Measurements from ENCODE around the gene IL23A. TPM values are rescaled to one million over a fixed set of nuclear protein-coding genes. Genes with fewer than 3 reads are reported as not detected.

Gene IL23A
- polyA plus RNA-seq, 1 of the 3 experiments (the other 2 are of a cell fraction): 0.46 TPM

GRCh38 chr12:56389412-56389811 lies 50.7 kb downstream of the IL23A start (continued):
- TF ChIP-seq TAF1 (IDR thresholded peaks at IDR 0.05; ENCODE audit: borderline replicate concordance, low read depth, low read length): no peak

Small RNA genes lying within 50 kb of the gene (small RNA-seq; reads per million reads assigned to genes)
- 0 to 4.2 (median 0) reads per million in 7 experiments for gene RNU7-40P

Other genes starting within 250 kb of the IL23A start
- gene PA2G4, start 234.3 kb upstream of the IL23A start, polyA plus RNA-seq (2012; rRNA removed): 207 and 213 TPM in 2 replicates
- gene RPL41, start 222.3 kb upstream of the IL23A start, polyA plus RNA-seq (2012; rRNA removed): 11,334 and 12,464 TPM in 2 replicates
- gene ZC3H10, start 220.6 kb upstream of the IL23A start, polyA plus RNA-seq (2012; rRNA removed): 1.9 and 2.0 TPM in 2 replicates
- 132 and 143 TPM in 2 replicates for gene ESYT1, start 210.6 kb upstream of the IL23A start, polyA plus RNA-seq (2012; rRNA removed)
- gene MYL6B, start 186.3 kb upstream of the IL23A start, polyA plus RNA-seq (2012; rRNA removed): 203 and 234 TPM in 2 replicates
- 4,697 and 4,711 TPM in 2 replicates for gene MYL6, start 180.5 kb upstream of the IL23A start, polyA plus RNA-seq (2012; rRNA removed)
- 64.3 and 73.0 TPM in 2 replicates for gene SMARCC2, start 149.4 kb upstream of the IL23A start, polyA plus RNA-seq (2012; rRNA removed)
- 127 and 147 TPM in 2 replicates for gene RNF41, start 117.0 kb upstream of the IL23A start, polyA plus RNA-seq (2012; rRNA removed)
- gene NABP2, start 114.5 kb upstream of the IL23A start, polyA plus RNA-seq (2012; rRNA removed): 49.3 and 52.3 TPM in 2 replicates
- 0.12 TPM in 1 of 2 replicates, not detected in the other for gene SLC39A5, start 108.8 kb upstream of the IL23A start, polyA plus RNA-seq (2012; rRNA removed)
- gene ANKRD52, start 80.5 kb upstream of the IL23A start, polyA plus RNA-seq (2012; rRNA removed): 22.5 and 23.4 TPM in 2 replicates
- 42.2 and 56.2 TPM in 2 replicates for gene COQ10A, start 71.9 kb upstream of the IL23A start, polyA plus RNA-seq (2012; rRNA removed)
- gene CS, start 38.6 kb upstream of the IL23A start, polyA plus RNA-seq (2012; rRNA removed): 121 and 149 TPM in 2 replicates
- 191 and 196 TPM in 2 replicates for gene CNPY2, start 22.9 kb upstream of the IL23A start, polyA plus RNA-seq (2012; rRNA removed)
- 37.1 and 66.9 TPM in 2 replicates for gene PAN2, start 4.9 kb upstream of the IL23A start, polyA plus RNA-seq (2012; rRNA removed)
- gene STAT2, start 21.2 kb downstream of the IL23A start, polyA plus RNA-seq (2012; rRNA removed): 58.1 and 91.4 TPM in 2 replicates
- gene APOF, start 24.0 kb downstream of the IL23A start, polyA plus RNA-seq (2012; rRNA removed): not detected in 2 replicates
- gene TIMELESS, start 110.5 kb downstream of the IL23A start, polyA plus RNA-seq (2012; rRNA removed): 5.1 and 5.4 TPM in 2 replicates
- gene MIP, start 115.8 kb downstream of the IL23A start, polyA plus RNA-seq (2012; rRNA removed): not detected in 2 replicates
- gene SPRYD4, start 129.7 kb downstream of the IL23A start, polyA plus RNA-seq (2012; rRNA removed): 2.6 and 3.5 TPM in 2 replicates
- 1.2 and 2.1 TPM in 2 replicates for gene GLS2, start 149.3 kb downstream of the IL23A start, polyA plus RNA-seq (2012; rRNA removed)
- gene RBMS2, start 182.9 kb downstream of the IL23A start, polyA plus RNA-seq (2012; rRNA removed): 8.9 and 12.2 TPM in 2 replicates

Measured in SK-N-SH (cell line).